WTC11 (cell line): ENCODE measurements around the gene MRPS6. TPM values are rescaled to one million over a fixed set of nuclear protein-coding genes. Genes with fewer than 3 reads are reported as not detected.

ENCODE experiments used
- ATAC-seq: fragments of 200-7000 bp; cut with Tn5 transposase; 2 replicates; pipeline ENCODE4 v1.10.0; 2021; ENCODE audit warnings: mild to moderate bottlenecking, moderate library complexity
- CTCF ChIA-PET: fragments of 300-600 bp; sonication (Branson Sonifier 250); formaldehyde crosslinking; loops from one replicate; lab custom pipeline; 2021; ENCODE audit warnings: antibody characterized with exemption; lab: Charles Lee
- POLR2A ChIA-PET: fragments of 350-600 bp; sonication (Branson Sonifier 250); formaldehyde crosslinking; loops from one replicate; lab custom pipeline; 2021; ENCODE audit warnings: antibody characterized with exemption; lab: Charles Lee
- DNase-seq: peaks from one replicate; pipeline ENCODE4 v3.0.0; 2021; ENCODE audit warnings: low spot score
- H3K27ac Mint-ChIP-seq: 2 replicates; pipeline ENCODE4 v1.8.0; 2021; ENCODE audit warnings: mixed read lengths
- H3K27me3 Mint-ChIP-seq: 2 replicates; pipeline ENCODE4 v1.8.0; 2021; ENCODE audit warnings: low read depth, mild to moderate bottlenecking, moderate library complexity, mixed read lengths
- H3K36me3 Mint-ChIP-seq: 2 replicates; pipeline ENCODE4 v1.8.0; 2021; ENCODE audit warnings: mixed read lengths
- H3K4me1 Mint-ChIP-seq: 2 replicates; pipeline ENCODE4 v1.8.0; 2022; ENCODE audit warnings: mixed read lengths
- H3K4me3 Mint-ChIP-seq: 2 replicates; pipeline ENCODE4 v1.8.0; 2021; ENCODE audit warnings: mild to moderate bottlenecking, moderate library complexity, mixed read lengths
- H3K9me3 Mint-ChIP-seq: 2 replicates; pipeline ENCODE4 v1.8.0; 2021; ENCODE audit warnings: mixed read lengths
- CBFB ChIP-seq: sonication (generic); formaldehyde crosslinking; IDR thresholded peaks from 2 replicates; pipeline ENCODE4 v1.8.1; 2022; ENCODE audit warnings: mild to moderate bottlenecking, low read depth, missing genetic modification reagents
- ESRRA ChIP-seq: sonication (generic); formaldehyde crosslinking; IDR thresholded peaks from 2 replicates; pipeline ENCODE4 v1.8.1; 2022; ENCODE audit warnings: mild to moderate bottlenecking, missing genetic modification reagents, borderline replicate concordance
- FOXK1 ChIP-seq: sonication (generic); formaldehyde crosslinking; IDR thresholded peaks from 2 replicates; pipeline ENCODE4 v1.8.0; 2022; ENCODE audit warnings: mild to moderate bottlenecking, moderate library complexity, missing genetic modification reagents
- FOXP1 ChIP-seq: sonication (generic); formaldehyde crosslinking; IDR thresholded peaks from 2 replicates; pipeline ENCODE4 v1.8.0; 2022; ENCODE audit warnings: missing genetic modification reagents, mild to moderate bottlenecking, moderate library complexity, borderline replicate concordance
- GABPB1 ChIP-seq: sonication (generic); formaldehyde crosslinking; IDR thresholded peaks from 2 replicates; pipeline ENCODE4 v1.8.1; 2023; ENCODE audit warnings: mild to moderate bottlenecking, missing genetic modification reagents
- GTF2I ChIP-seq: fragments of 250-450 bp; sonication (Bioruptor Pico); conservative IDR thresholded peaks from 2 replicates; pipeline ENCODE4 v1.4.0; 2021; ENCODE audit warnings: mild to moderate bottlenecking
- JAZF1 ChIP-seq: fragments of 250-450 bp; sonication (Bioruptor Pico); IDR thresholded peaks from 2 replicates; pipeline ENCODE4 v1.9.0; 2021; ENCODE audit warnings: moderate library complexity, mild to moderate bottlenecking, inconsistent platforms
- MYBL2 ChIP-seq: sonication (generic); formaldehyde crosslinking; IDR thresholded peaks from 2 replicates; pipeline ENCODE4 v1.8.1; 2023; ENCODE audit warnings: mild to moderate bottlenecking, moderate library complexity, missing genetic modification reagents
- NFYB ChIP-seq: sonication (generic); formaldehyde crosslinking; conservative IDR thresholded peaks from 2 replicates; pipeline ENCODE4 v1.8.0; 2022; ENCODE audit warnings: low read depth, missing genetic modification reagents
- RORB ChIP-seq: fragments of 250-450 bp; sonication (Bioruptor Pico); IDR thresholded peaks from 2 replicates; pipeline ENCODE4 v1.9.0; 2021; ENCODE audit warnings: mild to moderate bottlenecking
- SMAD3 ChIP-seq: sonication (generic); formaldehyde crosslinking; IDR thresholded peaks from 2 replicates; pipeline ENCODE4 v1.8.0; 2022; ENCODE audit warnings: missing genetic modification reagents, mild to moderate bottlenecking, borderline replicate concordance
- SOX15 ChIP-seq: fragments of 250-450 bp; sonication (Bioruptor Pico); IDR thresholded peaks from 2 replicates; pipeline ENCODE4 v1.9.0; 2021; ENCODE audit warnings: mild to moderate bottlenecking
- TEAD4 ChIP-seq: sonication (generic); formaldehyde crosslinking; IDR thresholded peaks from 2 replicates; pipeline ENCODE4 v1.8.0; 2022; ENCODE audit warnings: mild to moderate bottlenecking, missing genetic modification reagents
- TP53 ChIP-seq: sonication (generic); formaldehyde crosslinking; IDR thresholded peaks from 2 replicates; pipeline ENCODE4 v1.8.1; 2023; ENCODE audit warnings: mild to moderate bottlenecking, missing genetic modification reagents
- ZBTB21 ChIP-seq: sonication (generic); formaldehyde crosslinking; IDR thresholded peaks from 2 replicates; pipeline ENCODE4 v1.8.1; 2023; ENCODE audit warnings: mild to moderate bottlenecking, missing genetic modification reagents, borderline replicate concordance
- ZNF219 ChIP-seq: sonication (generic); formaldehyde crosslinking; IDR thresholded peaks from 2 replicates; pipeline ENCODE4 v1.8.0; 2023; ENCODE audit warnings: missing genetic modification reagents, mild to moderate bottlenecking, borderline replicate concordance
- ZNF317 ChIP-seq: sonication (generic); formaldehyde crosslinking; IDR thresholded peaks from 2 replicates; pipeline ENCODE4 v1.8.1; 2023; ENCODE audit warnings: low read depth, mild to moderate bottlenecking, moderate library complexity, missing genetic modification reagents, borderline replicate concordance
- ZNF671 ChIP-seq: fragments of 250-450 bp; sonication (Bioruptor Pico); IDR thresholded peaks from 2 replicates; pipeline ENCODE4 v1.8.0; 2021; ENCODE audit warnings: mild to moderate bottlenecking
- total RNA-seq: library from RNA; stranded (reverse); gene quantifications from 3 replicates; pipeline ENCODE4 v1.2.3, GENCODE V29; 2021
- TF ChIP-seq, protein P1 (sequence below): fragments of 250-450 bp; sonication (Bioruptor Pico); IDR thresholded peaks from 2 replicates; pipeline ENCODE4 v1.9.0; 2021; ENCODE audit warnings: mild to moderate bottlenecking
- TF ChIP-seq, protein P2 (sequence below): sonication (generic); formaldehyde crosslinking; IDR thresholded peaks from 2 replicates; pipeline ENCODE4 v1.8.1; 2023; ENCODE audit warnings: mild to moderate bottlenecking, missing genetic modification reagents
- TF ChIP-seq, protein P3 (sequence below): sonication (generic); formaldehyde crosslinking; IDR thresholded peaks from 2 replicates; pipeline ENCODE4 v1.8.0; 2022; ENCODE audit warnings: mild to moderate bottlenecking, missing genetic modification reagents
- TF ChIP-seq, protein P4 (sequence below): sonication (generic); formaldehyde crosslinking; IDR thresholded peaks from 2 replicates; pipeline ENCODE4 v1.8.0; 2023; ENCODE audit warnings: missing genetic modification reagents, mild to moderate bottlenecking, borderline replicate concordance
- TF ChIP-seq, protein P5 (sequence below): fragments of 200-600 bp; IDR thresholded peaks from 2 replicates; pipeline ENCODE4 v1.8.0; 2022; ENCODE audit warnings: antibody characterized with exemption

Gene MRPS6
- total RNA-seq, 1 experiment from 2014 or later, result 133 TPM

DNA sequence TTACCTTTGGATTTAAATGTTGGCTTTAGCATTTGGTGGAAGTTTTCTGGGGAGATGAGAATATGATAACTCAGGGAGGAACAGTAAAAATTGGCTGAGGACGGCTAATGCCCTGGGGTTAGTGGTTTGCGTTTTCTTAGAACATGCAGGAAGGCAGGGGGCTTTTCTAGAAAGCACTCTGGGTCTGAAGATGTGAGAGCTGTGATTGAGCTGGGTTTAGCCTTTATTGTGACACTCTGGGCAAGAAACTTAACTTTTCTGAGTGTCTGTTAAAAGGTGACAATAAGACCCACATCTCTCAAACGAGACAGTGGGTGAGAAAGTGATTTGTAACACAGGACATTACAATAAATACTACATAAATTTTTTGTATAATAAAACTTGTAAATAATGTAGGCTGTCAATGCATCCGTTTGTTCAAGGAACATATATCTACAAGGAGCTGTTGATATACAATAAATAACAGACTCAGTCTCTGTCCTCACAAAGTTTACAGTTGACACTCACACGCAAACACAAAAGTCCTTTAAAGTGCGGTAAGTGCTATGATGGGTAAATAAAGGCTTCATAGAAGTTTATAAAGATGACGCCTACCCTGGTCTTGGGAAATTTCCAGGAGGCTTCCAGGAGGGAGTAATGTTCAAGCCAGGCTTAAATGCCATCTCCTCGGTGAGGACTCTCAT lies 49.5 kb upstream of the MRPS6 start (continued):
- TF ChIP-seq, protein P1, sequence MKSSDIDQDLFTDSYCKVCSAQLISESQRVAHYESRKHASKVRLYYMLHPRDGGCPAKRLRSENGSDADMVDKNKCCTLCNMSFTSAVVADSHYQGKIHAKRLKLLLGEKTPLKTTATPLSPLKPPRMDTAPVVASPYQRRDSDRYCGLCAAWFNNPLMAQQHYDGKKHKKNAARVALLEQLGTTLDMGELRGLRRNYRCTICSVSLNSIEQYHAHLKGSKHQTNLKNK (CRISPR knock-in tag), result no peak
- no peak for TF ChIP-seq ZBTB21 (CRISPR knock-in tag)
- no peak for TF ChIP-seq TP53 (CRISPR knock-in tag)
- TF ChIP-seq, protein P2, sequence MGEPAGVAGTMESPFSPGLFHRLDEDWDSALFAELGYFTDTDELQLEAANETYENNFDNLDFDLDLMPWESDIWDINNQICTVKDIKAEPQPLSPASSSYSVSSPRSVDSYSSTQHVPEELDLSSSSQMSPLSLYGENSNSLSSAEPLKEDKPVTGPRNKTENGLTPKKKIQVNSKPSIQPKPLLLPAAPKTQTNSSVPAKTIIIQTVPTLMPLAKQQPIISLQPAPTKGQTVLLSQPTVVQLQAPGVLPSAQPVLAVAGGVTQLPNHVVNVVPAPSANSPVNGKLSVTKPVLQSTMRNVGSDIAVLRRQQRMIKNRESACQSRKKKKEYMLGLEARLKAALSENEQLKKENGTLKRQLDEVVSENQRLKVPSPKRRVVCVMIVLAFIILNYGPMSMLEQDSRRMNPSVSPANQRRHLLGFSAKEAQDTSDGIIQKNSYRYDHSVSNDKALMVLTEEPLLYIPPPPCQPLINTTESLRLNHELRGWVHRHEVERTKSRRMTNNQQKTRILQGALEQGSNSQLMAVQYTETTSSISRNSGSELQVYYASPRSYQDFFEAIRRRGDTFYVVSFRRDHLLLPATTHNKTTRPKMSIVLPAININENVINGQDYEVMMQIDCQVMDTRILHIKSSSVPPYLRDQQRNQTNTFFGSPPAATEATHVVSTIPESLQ (CRISPR knock-in tag), result no peak
- TF ChIP-seq GABPB1 (CRISPR knock-in tag), result no peak

DNA sequence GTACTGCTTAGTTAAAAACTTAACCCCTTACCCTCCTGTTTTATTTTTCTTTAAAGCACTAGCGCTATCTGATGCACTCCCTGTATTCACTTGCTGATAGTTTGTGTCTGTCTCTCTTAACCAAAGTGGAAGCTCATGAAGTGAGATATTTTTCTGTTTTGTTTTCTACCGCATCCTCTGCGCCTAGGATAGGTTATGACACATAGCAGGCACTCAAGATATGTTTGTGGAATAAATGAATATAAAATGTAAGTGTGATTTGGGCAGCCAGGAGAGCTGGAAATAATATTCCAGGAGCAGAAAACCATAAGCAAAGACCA lies 49.0 kb upstream of the MRPS6 start:
- Mint-ChIP-seq H3K4me3 (no peak overlapping the region), H3K4me1 (peaks cover 14% of the 10 kb centered on the region), H3K36me3 (no peaks in the 10 kb centered on the region)
- ATAC-seq, result no peak
- CTCF ChIA-PET, result interaction anchor here (1.0 to 2.1 kb wide), 1 partner anchor 100 kb away, joined by 3 to 9 read pairs; no protein-coding TSS in a partner anchor
- no peak for TF ChIP-seq GTF2I (CRISPR knock-in tag)
- no peak for TF ChIP-seq ESRRA (CRISPR knock-in tag)
- no peak for TF ChIP-seq FOXP1 (CRISPR knock-in tag)
- TF ChIP-seq SOX15, result no peak
- TF ChIP-seq MYBL2 (CRISPR knock-in tag), result no peak
- TF ChIP-seq, protein P3, sequence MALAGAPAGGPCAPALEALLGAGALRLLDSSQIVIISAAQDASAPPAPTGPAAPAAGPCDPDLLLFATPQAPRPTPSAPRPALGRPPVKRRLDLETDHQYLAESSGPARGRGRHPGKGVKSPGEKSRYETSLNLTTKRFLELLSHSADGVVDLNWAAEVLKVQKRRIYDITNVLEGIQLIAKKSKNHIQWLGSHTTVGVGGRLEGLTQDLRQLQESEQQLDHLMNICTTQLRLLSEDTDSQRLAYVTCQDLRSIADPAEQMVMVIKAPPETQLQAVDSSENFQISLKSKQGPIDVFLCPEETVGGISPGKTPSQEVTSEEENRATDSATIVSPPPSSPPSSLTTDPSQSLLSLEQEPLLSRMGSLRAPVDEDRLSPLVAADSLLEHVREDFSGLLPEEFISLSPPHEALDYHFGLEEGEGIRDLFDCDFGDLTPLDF, result no peak
- no peak for TF ChIP-seq ZNF317 (CRISPR knock-in tag)
- TF ChIP-seq JAZF1 (CRISPR knock-in tag), result no peak
- no peak for TF ChIP-seq FOXK1 (CRISPR knock-in tag)
- TF ChIP-seq NFYB (CRISPR knock-in tag), result no peak
- TF ChIP-seq, all 79 proteins: peak for 0
- Mint-ChIP-seq H3K27ac (no peak overlapping the region), H3K9me3 (no peaks in the 10 kb centered on the region), H3K27me3 (no peaks in the 10 kb centered on the region; the same call in 1 of the 2 replicates)
- POLR2A ChIA-PET, result no interaction called here
- DNase-seq, result no peak

DNA sequence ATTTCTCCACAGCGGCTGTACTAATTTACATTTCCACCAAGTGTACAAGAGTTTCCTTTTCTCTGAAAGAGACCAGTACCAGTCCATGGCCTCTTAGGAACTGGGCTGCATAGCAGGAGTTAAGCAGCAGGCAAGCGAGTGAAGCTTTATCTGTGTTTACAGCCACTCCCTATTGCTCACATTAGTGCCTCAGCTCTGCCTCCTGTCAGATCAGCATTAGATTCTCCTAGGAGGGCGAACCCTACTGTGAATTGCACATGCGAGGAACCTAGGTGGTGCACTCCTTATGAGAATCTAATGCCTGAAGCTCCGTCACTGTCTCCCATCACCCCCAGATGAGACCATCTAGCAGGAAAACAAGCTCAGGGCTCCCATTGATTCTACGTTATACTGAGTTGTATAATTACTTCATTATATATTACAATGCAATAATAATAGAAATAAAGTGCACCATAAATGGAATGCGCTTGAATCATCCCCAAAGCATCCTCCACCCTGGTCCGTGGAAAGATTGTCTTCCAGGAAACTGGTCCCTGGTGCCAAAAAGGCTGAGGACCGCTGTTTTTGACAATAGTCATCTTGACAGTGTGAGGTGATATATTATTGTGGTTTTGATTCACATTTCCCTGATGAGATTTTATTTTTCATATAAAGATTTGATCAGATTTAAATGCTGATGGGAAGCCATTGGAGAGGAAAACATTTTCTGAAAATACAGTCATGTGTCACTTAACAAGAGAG lies 45.5 kb upstream of the MRPS6 start:
- DNase-seq (no peak), ATAC-seq (no peak)
- Mint-ChIP-seq H3K9me3 (no peaks in the 10 kb centered on the region), H3K27me3 (no peaks in the 10 kb centered on the region), H3K36me3 (no peaks in the 10 kb centered on the region), H3K4me3 (no peak overlapping the region), H3K4me1 (peaks cover 5% of the 10 kb centered on the region), H3K27ac (no peak overlapping the region)
- ChIA-PET POLR2A (no interaction called here), CTCF (no interaction called here)
- TF ChIP-seq, protein P4, sequence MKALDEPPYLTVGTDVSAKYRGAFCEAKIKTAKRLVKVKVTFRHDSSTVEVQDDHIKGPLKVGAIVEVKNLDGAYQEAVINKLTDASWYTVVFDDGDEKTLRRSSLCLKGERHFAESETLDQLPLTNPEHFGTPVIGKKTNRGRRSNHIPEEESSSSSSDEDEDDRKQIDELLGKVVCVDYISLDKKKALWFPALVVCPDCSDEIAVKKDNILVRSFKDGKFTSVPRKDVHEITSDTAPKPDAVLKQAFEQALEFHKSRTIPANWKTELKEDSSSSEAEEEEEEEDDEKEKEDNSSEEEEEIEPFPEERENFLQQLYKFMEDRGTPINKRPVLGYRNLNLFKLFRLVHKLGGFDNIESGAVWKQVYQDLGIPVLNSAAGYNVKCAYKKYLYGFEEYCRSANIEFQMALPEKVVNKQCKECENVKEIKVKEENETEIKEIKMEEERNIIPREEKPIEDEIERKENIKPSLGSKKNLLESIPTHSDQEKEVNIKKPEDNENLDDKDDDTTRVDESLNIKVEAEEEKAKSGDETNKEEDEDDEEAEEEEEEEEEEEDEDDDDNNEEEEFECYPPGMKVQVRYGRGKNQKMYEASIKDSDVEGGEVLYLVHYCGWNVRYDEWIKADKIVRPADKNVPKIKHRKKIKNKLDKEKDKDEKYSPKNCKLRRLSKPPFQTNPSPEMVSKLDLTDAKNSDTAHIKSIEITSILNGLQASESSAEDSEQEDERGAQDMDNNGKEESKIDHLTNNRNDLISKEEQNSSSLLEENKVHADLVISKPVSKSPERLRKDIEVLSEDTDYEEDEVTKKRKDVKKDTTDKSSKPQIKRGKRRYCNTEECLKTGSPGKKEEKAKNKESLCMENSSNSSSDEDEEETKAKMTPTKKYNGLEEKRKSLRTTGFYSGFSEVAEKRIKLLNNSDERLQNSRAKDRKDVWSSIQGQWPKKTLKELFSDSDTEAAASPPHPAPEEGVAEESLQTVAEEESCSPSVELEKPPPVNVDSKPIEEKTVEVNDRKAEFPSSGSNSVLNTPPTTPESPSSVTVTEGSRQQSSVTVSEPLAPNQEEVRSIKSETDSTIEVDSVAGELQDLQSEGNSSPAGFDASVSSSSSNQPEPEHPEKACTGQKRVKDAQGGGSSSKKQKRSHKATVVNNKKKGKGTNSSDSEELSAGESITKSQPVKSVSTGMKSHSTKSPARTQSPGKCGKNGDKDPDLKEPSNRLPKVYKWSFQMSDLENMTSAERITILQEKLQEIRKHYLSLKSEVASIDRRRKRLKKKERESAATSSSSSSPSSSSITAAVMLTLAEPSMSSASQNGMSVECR (CRISPR knock-in tag), result no peak
- TF ChIP-seq, protein P5, sequence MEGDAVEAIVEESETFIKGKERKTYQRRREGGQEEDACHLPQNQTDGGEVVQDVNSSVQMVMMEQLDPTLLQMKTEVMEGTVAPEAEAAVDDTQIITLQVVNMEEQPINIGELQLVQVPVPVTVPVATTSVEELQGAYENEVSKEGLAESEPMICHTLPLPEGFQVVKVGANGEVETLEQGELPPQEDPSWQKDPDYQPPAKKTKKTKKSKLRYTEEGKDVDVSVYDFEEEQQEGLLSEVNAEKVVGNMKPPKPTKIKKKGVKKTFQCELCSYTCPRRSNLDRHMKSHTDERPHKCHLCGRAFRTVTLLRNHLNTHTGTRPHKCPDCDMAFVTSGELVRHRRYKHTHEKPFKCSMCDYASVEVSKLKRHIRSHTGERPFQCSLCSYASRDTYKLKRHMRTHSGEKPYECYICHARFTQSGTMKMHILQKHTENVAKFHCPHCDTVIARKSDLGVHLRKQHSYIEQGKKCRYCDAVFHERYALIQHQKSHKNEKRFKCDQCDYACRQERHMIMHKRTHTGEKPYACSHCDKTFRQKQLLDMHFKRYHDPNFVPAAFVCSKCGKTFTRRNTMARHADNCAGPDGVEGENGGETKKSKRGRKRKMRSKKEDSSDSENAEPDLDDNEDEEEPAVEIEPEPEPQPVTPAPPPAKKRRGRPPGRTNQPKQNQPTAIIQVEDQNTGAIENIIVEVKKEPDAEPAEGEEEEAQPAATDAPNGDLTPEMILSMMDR, result no peak
- TF ChIP-seq CBFB (no peak), ZNF219 (no peak), RORB (no peak), SMAD3 (no peak), TEAD4 (CRISPR knock-in tag) (no peak), ZNF671 (CRISPR knock-in tag) (no peak), ESRRA (CRISPR knock-in tag) (no peak)
